ENCODE measurements around the gene BCAS3.

BCAS3 gene

GRCh38 chr17:61174310-61174709 lies 496.7 kb downstream of the BCAS3 start:
- TF ChIP-seq CTCF (conservative IDR thresholded peaks at IDR 0.05; ENCODE audit: low read depth, low read length) = no peak
- no peaks in the 10 kb centered on the region for H4K20me1 ChIP-seq (ENCODE audit: insufficient read depth)
- H3K4me1 ChIP-seq (ENCODE audit: low read depth, poor library complexity, severe bottlenecking) = no peaks in the 10 kb centered on the region
- no peak overlapping the region for H3K9ac ChIP-seq
- H3K79me2 ChIP-seq (ENCODE audit: insufficient read depth, low read depth) = no peaks in the 10 kb centered on the region
- H3K36me3 ChIP-seq (ENCODE audit: insufficient read depth) = no peaks in the 10 kb centered on the region
- no peak overlapping the region for H3K4me3 ChIP-seq (IDR thresholded peaks at IDR 0.05; ENCODE audit: insufficient read depth, low read depth, low read length)
- H3K27me3 ChIP-seq (ENCODE audit: insufficient read depth, low read depth) = no peaks in the 10 kb centered on the region
- H3K27ac ChIP-seq = no peak overlapping the region
- H2AFZ ChIP-seq (ENCODE audit: low read depth) = no peak overlapping the region
- H3K4me2 ChIP-seq = no peak overlapping the region

- no peaks in the 10 kb centered on the region for H3K79me2 ChIP-seq (ENCODE audit: insufficient read depth, low read depth)
- H3K36me3 ChIP-seq (ENCODE audit: insufficient read depth) = no peaks in the 10 kb centered on the region
- H2AFZ ChIP-seq (ENCODE audit: low read depth) = no peak overlapping the region
- no peaks in the 10 kb centered on the region for H4K20me1 ChIP-seq (ENCODE audit: insufficient read depth)
- no peak overlapping the region for H3K4me3 ChIP-seq (IDR thresholded peaks at IDR 0.05; ENCODE audit: insufficient read depth, low read depth, low read length)
- H3K4me1 ChIP-seq (ENCODE audit: low read depth, poor library complexity, severe bottlenecking) = no peaks in the 10 kb centered on the region
- no peak overlapping the region for H3K9ac ChIP-seq
- no peak overlapping the region for H3K4me2 ChIP-seq
- no peak overlapping the region for H3K27ac ChIP-seq
- no peak for TF ChIP-seq CTCF (conservative IDR thresholded peaks at IDR 0.05; ENCODE audit: low read depth, low read length)
- H3K27me3 ChIP-seq (ENCODE audit: insufficient read depth, low read depth) = no peaks in the 10 kb centered on the region
Measured at GRCh38 chr17:61175298-61176142, 497.9 kb downstream of the BCAS3 start.

- no peaks in the 10 kb centered on the region for H3K36me3 ChIP-seq (ENCODE audit: insufficient read depth)
- no peaks in the 10 kb centered on the region for H4K20me1 ChIP-seq (ENCODE audit: insufficient read depth)
- no peak overlapping the region for H3K4me3 ChIP-seq (IDR thresholded peaks at IDR 0.05; ENCODE audit: insufficient read depth, low read depth, low read length)
- H3K27me3 ChIP-seq (ENCODE audit: insufficient read depth, low read depth) = no peaks in the 10 kb centered on the region
- H3K27ac ChIP-seq = no peak overlapping the region
- H3K4me2 ChIP-seq = no peak overlapping the region
- H3K79me2 ChIP-seq (ENCODE audit: insufficient read depth, low read depth) = no peaks in the 10 kb centered on the region
- H2AFZ ChIP-seq (ENCODE audit: low read depth) = no peak overlapping the region
- H3K9ac ChIP-seq = no peak overlapping the region
- TF ChIP-seq CTCF (conservative IDR thresholded peaks at IDR 0.05; ENCODE audit: low read depth, low read length) = no peak
- no peaks in the 10 kb centered on the region for H3K4me1 ChIP-seq (ENCODE audit: low read depth, poor library complexity, severe bottlenecking)
Measured at GRCh38 chr17:61177351-61177750, 499.7 kb downstream of the BCAS3 start.

GRCh38 chr17:61178284-61178683 lies 500.6 kb downstream of the BCAS3 start:
- Histone ChIP-seq H3K27me3 (ENCODE audit: insufficient read depth, low read depth) (no peaks in the 10 kb centered on the region), H4K20me1 (ENCODE audit: insufficient read depth) (no peaks in the 10 kb centered on the region), H3K4me1 (ENCODE audit: low read depth, poor library complexity, severe bottlenecking) (no peaks in the 10 kb centered on the region), H3K36me3 (ENCODE audit: insufficient read depth) (no peaks in the 10 kb centered on the region), H3K4me3 (IDR thresholded peaks at IDR 0.05; ENCODE audit: insufficient read depth, low read depth, low read length) (no peak overlapping the region), H3K79me2 (ENCODE audit: insufficient read depth, low read depth) (no peaks in the 10 kb centered on the region), H3K27ac (no peak overlapping the region), H3K9ac (no peak overlapping the region), H3K4me2 (no peak overlapping the region), H2AFZ (ENCODE audit: low read depth) (no peak overlapping the region)
- TF ChIP-seq CTCF (conservative IDR thresholded peaks at IDR 0.05; ENCODE audit: low read depth, low read length) = no peak

All from KMS-11 (cell line).